A549 (cell line): Measurements from ENCODE around the gene EFHC2. TPM values are rescaled to one million over a fixed set of nuclear protein-coding genes. Genes with fewer than 3 reads are reported as not detected.

Experiments
- ATAC-seq, 2 experiments: fragments of 200-7000 bp in 1 of 2; fragments of >200 bp in 1 of 2; cut with Nextera tagmentation in 1 of 2; cut with Tn5 transposase in 1 of 2; 3 replicates each; pipeline versions ENCODE4 v1.8.0 to v1.9.1; 2018 to 2020; ENCODE audit warnings: mild to moderate bottlenecking in 1 of 2, moderate library complexity in 1 of 2
- CTCF ChIA-PET: fragments of 300-600 bp; sonication (Branson Sonifier 250); formaldehyde crosslinking; extraction: SDS; loops from one replicate; lab custom pipeline; 2021; ENCODE audit warnings: antibody characterized with exemption, inconsistent platforms; lab: Yijun Ruan, JAX
- POLR2A ChIA-PET: fragments of 350-600 bp; formaldehyde crosslinking; extraction: SDS; loops from one replicate; lab custom pipeline; 2021; ENCODE audit warnings: antibody characterized with exemption, inconsistent platforms; lab: Yijun Ruan, JAX
- DNase-seq, 2 experiments: peaks; one replicate each; pipeline versions ENCODE4 v3.0.0 to v3.0.0-alpha.2; 2011 to 2016; ENCODE audit warnings: low read depth in 1 of 2, low spot score in 1 of 2
- FAIRE-seq: peaks from 2 replicates; lab custom pipeline; 2011; peaks lifted over from hg19 to GRCh38; lab: Jason Lieb, UNC
- H3K27ac ChIP-seq, 2 experiments: fragments of >200 bp; sonication (Bioruptor Twin); formaldehyde crosslinking; 3 replicates each; pipeline ENCODE4 v1.5.1; 2016 to 2017
- H3K4me1 ChIP-seq: fragments of >200 bp; sonication (Bioruptor Twin); formaldehyde crosslinking; 3 replicates; pipeline ENCODE4 v1.6.1; 2016
- H3K4me2 ChIP-seq: fragments of >200 bp; sonication (Bioruptor Twin); formaldehyde crosslinking; 3 replicates; pipeline ENCODE4 v1.6.1; 2016
- H3K4me3 ChIP-seq: fragments of >200 bp; sonication (Bioruptor Twin); formaldehyde crosslinking; 3 replicates; pipeline ENCODE4 v1.5.1; 2016
- H3K9me3 ChIP-seq: fragments of >200 bp; sonication (Bioruptor Twin); formaldehyde crosslinking; 3 replicates; pipeline ENCODE4 v1.6.1; 2016
- BCL3 ChIP-seq: fragments of >200 bp; sonication (Bioruptor Twin); formaldehyde crosslinking; IDR thresholded peaks from 3 replicates; pipeline ENCODE4 v1.6.1; 2016
- CBX8 ChIP-seq: fragments of 200-600 bp; sonication (generic); IDR thresholded peaks from 2 replicates; pipeline ENCODE4 v1.6.1; 2016
- CHD2 ChIP-seq: fragments of 150-350 bp; IDR thresholded peaks from 2 replicates; pipeline ENCODE4 v1.6.1; 2014; ENCODE audit warnings: low read length; ENCODE audit not compliant: partially characterized antibody
- EHF ChIP-seq: fragments of 250-450 bp; sonication (Bioruptor Pico); IDR thresholded peaks from 2 replicates; pipeline ENCODE4 v1.5.0; 2020; ENCODE audit warnings: mild to moderate bottlenecking
- FOSB ChIP-seq: fragments of 250-450 bp; sonication (Bioruptor Pico); IDR thresholded peaks from 2 replicates; pipeline ENCODE4 v1.5.0; 2020; ENCODE audit warnings: mild to moderate bottlenecking, moderate library complexity
- HEYL ChIP-seq: fragments of 250-450 bp; sonication (Bioruptor Pico); IDR thresholded peaks from 2 replicates; pipeline ENCODE4 v1.8.0; 2021; ENCODE audit warnings: mild to moderate bottlenecking, moderate library complexity
- HOXB13 ChIP-seq: fragments of 250-450 bp; sonication (Bioruptor Pico); IDR thresholded peaks from 2 replicates; pipeline ENCODE4 v1.5.0; 2020; ENCODE audit warnings: low read depth, mild to moderate bottlenecking, moderate library complexity
- HOXB5 ChIP-seq: fragments of 250-450 bp; sonication (Bioruptor Pico); IDR thresholded peaks from 2 replicates; pipeline ENCODE4 v1.5.0; 2020; ENCODE audit warnings: mild to moderate bottlenecking, moderate library complexity
- JUN ChIP-seq, 2 experiments: fragments of >200 bp; sonication (Bioruptor Twin); formaldehyde crosslinking; IDR thresholded peaks; 2 replicates in 1 of 2; 3 replicates in 1 of 2; pipeline ENCODE4 v1.6.1; 2016 to 2017
- JUNB ChIP-seq: fragments of >200 bp; sonication (Bioruptor Twin); formaldehyde crosslinking; IDR thresholded peaks from 2 replicates; pipeline ENCODE4 v1.6.1; 2016
- KDM5A ChIP-seq: fragments of 200-600 bp; sonication (generic); IDR thresholded peaks from 2 replicates; pipeline ENCODE4 v1.6.1; 2016; ENCODE audit warnings: antibody characterized with exemption, mild to moderate bottlenecking
- NFE2L2 ChIP-seq: fragments of 150-350 bp; conservative IDR thresholded peaks from 2 replicates; pipeline ENCODE4 v1.6.1; 2014; ENCODE audit warnings: low read length
- POLR2AphosphoS2 ChIP-seq: conservative IDR thresholded peaks from 2 replicates; pipeline ENCODE4 v1.6.1; 2012; ENCODE audit warnings: low read length, improper control_type of control experiment, inconsistent platforms
- REST ChIP-seq: fragments of 200-600 bp; sonication (generic); IDR thresholded peaks from 2 replicates; pipeline ENCODE4 v1.6.1; 2016; ENCODE audit warnings: antibody characterized with exemption, mild to moderate bottlenecking, moderate library complexity
- SREBF2 ChIP-seq: fragments of 450-650 bp; IDR thresholded peaks from 2 replicates; pipeline ENCODE4 v1.6.1; 2014; ENCODE audit warnings: mild to moderate bottlenecking, moderate library complexity
- ZNF302 ChIP-seq: fragments of 250-450 bp; sonication (Bioruptor Pico); IDR thresholded peaks from 2 replicates; pipeline ENCODE4 v1.9.0; 2021; ENCODE audit warnings: inconsistent platforms, mild to moderate bottlenecking, moderate library complexity
- WGBS: methylation state at CpG from one replicate; pipeline ENCODE4 v1.1.6; 2017; ENCODE audit errors: missing lambda C conversion rate; 5-methylcytosine and 5-hydroxymethylcytosine counted together
- polyA plus RNA-seq, 4 experiments: library from polyadenylated mRNA; depleted of rRNA in 3 of 4; stranded (reverse); fragments of >200 nt; fragmentation: RNase III in 1 of 4; extraction: RNeasy Plus Mini Kit Qiagen cat#74134 plus additional on column Dnase treatment in 1 of 4; gene quantifications; 2 replicates in 3 of 4; 3 replicates in 1 of 4; pipeline ENCODE4 v1.2.3, GENCODE V29; 2011 to 2017
- TF ChIP-seq, protein P1 (sequence below): fragments of 150-350 bp; IDR thresholded peaks from 2 replicates; pipeline ENCODE4 v1.6.1; 2014; ENCODE audit warnings: low read depth, mild to moderate bottlenecking, low read length

Gene EFHC2
- polyA plus RNA-seq, 2 of the 4 experiments (the other 2 are of a cell fraction), result 0.48 to 0.80 TPM

- TF ChIP-seq, protein P1, sequence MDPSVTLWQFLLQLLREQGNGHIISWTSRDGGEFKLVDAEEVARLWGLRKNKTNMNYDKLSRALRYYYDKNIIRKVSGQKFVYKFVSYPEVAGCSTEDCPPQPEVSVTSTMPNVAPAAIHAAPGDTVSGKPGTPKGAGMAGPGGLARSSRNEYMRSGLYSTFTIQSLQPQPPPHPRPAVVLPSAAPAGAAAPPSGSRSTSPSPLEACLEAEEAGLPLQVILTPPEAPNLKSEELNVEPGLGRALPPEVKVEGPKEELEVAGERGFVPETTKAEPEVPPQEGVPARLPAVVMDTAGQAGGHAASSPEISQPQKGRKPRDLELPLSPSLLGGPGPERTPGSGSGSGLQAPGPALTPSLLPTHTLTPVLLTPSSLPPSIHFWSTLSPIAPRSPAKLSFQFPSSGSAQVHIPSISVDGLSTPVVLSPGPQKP, result no peak
- TF ChIP-seq JUN (IDR thresholded peaks at IDR 0.05) (no peak), EHF (no peak)
Measured at GRCh38 chrX:44280116-44280515, 63.4 kb downstream of the EFHC2 start (continued).

DNA sequence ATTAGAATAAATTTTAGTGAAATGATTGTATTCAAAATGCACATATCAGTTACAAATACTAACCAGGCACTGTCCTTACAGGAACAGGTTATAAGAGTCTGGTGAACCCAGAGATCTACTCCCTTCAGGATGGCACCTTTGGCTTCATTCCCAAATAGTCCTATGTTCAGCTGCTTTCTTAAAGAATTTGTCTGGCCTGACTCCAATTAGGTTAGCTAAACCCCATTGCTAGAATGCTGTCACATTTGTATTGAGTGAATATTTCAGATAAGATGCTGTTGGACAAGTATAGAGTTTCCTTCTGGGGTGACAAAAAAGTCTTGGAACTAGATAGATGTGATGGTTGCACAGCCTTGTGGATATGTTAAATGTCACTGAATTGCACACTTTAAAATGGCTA is 69.4 kb downstream of the EFHC2 start:
- FAIRE-seq, result no peak
- H3K4me1 ChIP-seq, result no peaks in the 10 kb centered on the region
- DNase-seq, result no peak
- POLR2A ChIA-PET, result no interaction called here
- H3K4me2 ChIP-seq, result no peak overlapping the region
- no peak for ATAC-seq
- TF ChIP-seq SREBF2 (no peak), HOXB5 (CRISPR knock-in tag) (no peak), CBX8 (no peak)
- TF ChIP-seq, all 56 proteins: peak for 0
- Histone ChIP-seq H3K9me3 (no peaks in the 10 kb centered on the region), H3K27ac (no peak overlapping the region), H3K4me3 (no peak overlapping the region)
- CTCF ChIA-PET, result interaction anchor here (0.6 to 1.5 kb wide), 3 partner anchors 10 to 322 kb away, joined by 3 read pairs; no protein-coding TSS in a partner anchor

DNA sequence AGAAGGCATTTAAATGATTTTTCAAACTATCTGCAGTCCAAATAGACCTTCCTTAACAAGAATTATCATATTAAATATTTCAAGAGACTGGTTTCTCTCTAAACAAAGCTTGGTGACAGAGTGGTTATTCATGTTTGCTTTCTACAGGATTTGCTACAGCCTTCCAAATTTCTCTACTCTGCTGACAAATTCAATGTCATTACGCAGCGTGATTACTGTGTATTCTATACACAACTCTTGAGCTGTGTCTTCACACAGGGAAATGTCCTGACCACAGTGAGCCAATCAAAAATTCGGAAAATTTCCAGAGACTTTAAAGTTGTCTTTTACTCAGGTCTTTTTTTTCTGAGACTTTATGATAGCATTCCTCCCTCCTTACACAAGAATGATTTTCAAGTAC is 75.6 kb downstream of the EFHC2 start:
- no peak for TF ChIP-seq HEYL (CRISPR knock-in tag)
- TF ChIP-seq FOSB (CRISPR knock-in tag), result no peak
- TF ChIP-seq, protein P1, result no peak
- no peak for TF ChIP-seq CHD2
- no peak for TF ChIP-seq BCL3
- TF ChIP-seq REST, result no peak
- TF ChIP-seq NFE2L2, result no peak
- TF ChIP-seq HOXB13, result no peak
- no peak for TF ChIP-seq KDM5A
- TF ChIP-seq JUNB, result no peak
- no peak for TF ChIP-seq POLR2AphosphoS2
- TF ChIP-seq HOXB5 (CRISPR knock-in tag), result no peak
- no peak for TF ChIP-seq ZNF302 (CRISPR knock-in tag)
- TF ChIP-seq, all 56 proteins: peak for 0
- DNase-seq (no peak), FAIRE-seq (no peak), ATAC-seq (no peak)
- no peak overlapping the region for H3K27ac ChIP-seq
- CTCF ChIA-PET, result interaction anchor here (1.1 kb wide), 1 partner anchor 309 kb away, joined by 3 read pairs; no protein-coding TSS in a partner anchor
- no peak overlapping the region for H3K4me2 ChIP-seq
- no peak overlapping the region for H3K4me3 ChIP-seq
- WGBS, result 62% methylated on average over 3 of the region's 3 CpGs
- no peaks in the 10 kb centered on the region for H3K9me3 ChIP-seq
- POLR2A ChIA-PET, result no interaction called here
- no peaks in the 10 kb centered on the region for H3K4me1 ChIP-seq
